MG63 (cell line): ENCODE results near the gene FNDC5. TPM values are rescaled to one million over a fixed set of nuclear protein-coding genes. Genes with fewer than 3 reads are reported as not detected.

Experiments used
- DNase-seq: peaks from one replicate; pipeline ENCODE4 v3.0.0-alpha.2; 2020
- H3K27me3 ChIP-seq: fragments of 250-450 bp; sonication (Bioruptor Pico); 2 replicates; pipeline ENCODE4 v1.5.1; 2020; ENCODE audit warnings: mild to moderate bottlenecking, moderate library complexity
- H3K36me3 ChIP-seq: fragments of 250-450 bp; sonication (Bioruptor Pico); 2 replicates; pipeline ENCODE4 v1.5.1; 2020; ENCODE audit warnings: mild to moderate bottlenecking, moderate library complexity
- H3K4me3 ChIP-seq: fragments of 250-450 bp; sonication (Bioruptor Pico); 2 replicates; pipeline ENCODE4 v1.5.1; 2020; ENCODE audit warnings: mild to moderate bottlenecking, moderate library complexity
- H3K9me3 ChIP-seq: fragments of 250-450 bp; sonication (Bioruptor Pico); 2 replicates; pipeline ENCODE4 v1.5.1; 2020; ENCODE audit warnings: mild to moderate bottlenecking, moderate library complexity
- total RNA-seq: library from RNA; depleted of rRNA; stranded (reverse); fragments of >200 nt; shearing (Covaris generic); gene quantifications from 2 replicates; pipeline ENCODE4 v1.2.3, GENCODE V29; 2014; ENCODE audit warnings: low replicate concordance

The FNDC5 gene
- total RNA-seq, 1 experiment from 2014 or later, result 0.23 TPM

DNA sequence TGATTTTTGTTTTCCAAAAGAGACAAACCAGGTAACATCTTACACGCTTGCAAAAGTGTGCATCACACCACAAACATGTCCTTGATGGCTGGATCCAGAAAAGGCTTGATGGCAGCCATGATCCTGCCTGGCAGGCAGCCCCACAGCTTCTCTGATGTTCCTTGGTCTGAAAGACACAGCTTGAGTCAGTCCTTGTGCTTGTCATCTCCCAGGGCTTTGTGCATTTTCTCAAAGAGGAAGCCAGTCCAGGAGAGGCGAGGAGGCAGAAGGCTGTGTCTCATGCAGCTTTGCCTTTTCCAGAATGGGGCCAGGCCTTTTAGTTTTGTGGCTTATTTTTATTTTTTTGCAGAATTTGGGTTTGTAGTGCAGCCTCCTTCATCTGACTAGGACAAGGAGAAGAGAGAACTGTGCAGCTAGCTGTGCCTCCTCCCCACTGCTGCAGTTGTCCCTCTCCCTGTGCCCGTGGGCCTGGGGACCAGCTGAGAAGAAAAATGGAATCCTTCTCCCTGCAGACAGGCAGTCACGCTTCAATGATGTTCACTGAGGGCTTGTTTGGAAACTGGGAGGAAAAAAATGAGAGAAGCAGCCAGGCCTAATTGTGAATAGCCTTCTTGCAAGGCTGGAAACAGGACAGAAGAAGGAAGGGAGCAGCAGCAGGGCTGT, 7.4 kb downstream of the FNDC5 start:
- no peak for DNase-seq
- H3K9me3 ChIP-seq, result no peaks in the 10 kb centered on the region
- H3K4me3 ChIP-seq, result no peak overlapping the region
- H3K36me3 ChIP-seq, result peaks cover 30% of the 10 kb centered on the region
- no peaks in the 10 kb centered on the region for H3K27me3 ChIP-seq

DNA sequence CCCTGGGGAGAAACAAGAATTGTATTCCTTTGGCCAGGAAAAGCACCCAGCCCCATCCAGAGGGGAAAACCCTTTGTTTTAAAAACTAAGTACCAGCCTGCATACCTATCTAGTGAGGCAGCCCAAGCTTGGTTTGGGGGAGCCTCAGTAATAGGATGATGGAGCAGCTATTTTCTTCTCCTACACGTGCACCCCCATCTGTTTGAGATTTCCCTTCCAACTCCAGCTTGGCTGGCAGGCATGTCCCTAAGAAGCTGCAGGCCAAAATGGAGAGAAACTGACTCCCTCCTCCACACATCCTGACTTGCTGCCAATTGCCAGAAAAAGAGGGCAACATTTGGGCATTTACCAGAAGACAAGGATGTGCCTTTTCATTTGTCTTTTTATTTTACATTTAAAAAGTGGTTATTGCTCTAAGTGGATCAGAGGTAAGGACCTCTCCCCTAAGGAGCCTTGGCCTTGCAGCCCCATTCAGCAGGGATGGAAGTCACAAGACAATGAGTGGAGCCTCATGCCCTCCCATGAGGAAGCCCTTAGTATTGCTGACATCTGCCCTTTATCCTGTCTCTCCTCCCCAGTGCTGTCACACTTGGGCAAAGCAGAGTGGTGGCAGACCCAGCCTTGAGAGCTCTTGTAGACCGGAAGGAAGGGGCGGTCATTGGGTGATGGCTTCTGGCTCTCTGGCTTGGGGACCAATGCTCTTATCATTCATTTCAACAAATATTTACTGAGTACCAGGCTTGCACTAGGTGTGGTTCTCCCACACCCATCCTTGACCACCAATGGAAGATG, 8.6 kb downstream of the FNDC5 start:
- H3K4me3 ChIP-seq, result no peak overlapping the region
- peaks cover 34% of the 10 kb centered on the region for H3K36me3 ChIP-seq
- H3K27me3 ChIP-seq, result no peaks in the 10 kb centered on the region
- DNase-seq, result peak; percentile 23
- no peaks in the 10 kb centered on the region for H3K9me3 ChIP-seq

DNA sequence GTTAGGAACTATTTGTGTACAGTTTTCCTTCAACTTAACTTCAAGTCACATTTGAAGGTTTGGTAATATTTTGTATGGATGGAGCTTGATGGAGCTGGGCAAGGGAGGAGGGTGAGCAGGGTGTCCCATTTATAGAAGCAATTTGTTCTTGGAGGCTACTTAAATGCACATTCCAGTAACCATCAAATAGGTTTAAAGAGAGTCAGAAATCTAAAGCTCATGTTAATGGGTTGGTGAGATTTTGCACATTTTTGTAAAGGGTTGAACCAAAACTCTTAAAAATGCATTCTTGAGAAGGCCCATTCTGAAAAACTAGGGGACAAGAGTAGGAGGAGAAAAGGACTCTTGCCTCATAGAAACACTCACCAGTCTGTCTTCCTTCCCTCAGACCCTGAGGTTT, 10.1 kb downstream of the FNDC5 start:
- H3K9me3 ChIP-seq, result no peaks in the 10 kb centered on the region
- no peak for DNase-seq
- H3K27me3 ChIP-seq, result no peaks in the 10 kb centered on the region
- H3K4me3 ChIP-seq, result no peak overlapping the region
- peaks cover 47% of the 10 kb centered on the region for H3K36me3 ChIP-seq

DNA sequence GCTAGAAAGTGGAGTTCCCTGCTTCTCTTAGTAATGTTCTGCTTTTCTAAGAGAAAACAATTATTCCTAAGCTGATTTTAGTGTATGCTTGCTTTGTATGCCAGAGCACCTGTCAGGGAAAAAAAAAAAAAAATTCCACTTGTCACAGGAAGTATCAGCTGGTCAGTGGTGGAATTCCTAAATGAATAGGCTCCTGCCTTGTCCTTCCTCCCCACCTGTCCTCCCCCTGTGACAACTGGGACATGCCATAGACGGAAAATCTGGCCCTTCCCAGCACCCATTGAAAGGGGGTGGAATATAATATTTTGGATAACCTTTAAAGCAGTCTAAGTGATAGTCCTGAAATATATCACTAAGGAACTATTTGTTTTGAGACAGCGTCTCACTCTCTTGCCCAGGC, 10.8 kb downstream of the FNDC5 start:
- Histone ChIP-seq H3K4me3 (no peak overlapping the region), H3K27me3 (no peaks in the 10 kb centered on the region), H3K36me3 (peaks cover 54% of the 10 kb centered on the region), H3K9me3 (no peaks in the 10 kb centered on the region)
- DNase-seq, result no peak

DNA sequence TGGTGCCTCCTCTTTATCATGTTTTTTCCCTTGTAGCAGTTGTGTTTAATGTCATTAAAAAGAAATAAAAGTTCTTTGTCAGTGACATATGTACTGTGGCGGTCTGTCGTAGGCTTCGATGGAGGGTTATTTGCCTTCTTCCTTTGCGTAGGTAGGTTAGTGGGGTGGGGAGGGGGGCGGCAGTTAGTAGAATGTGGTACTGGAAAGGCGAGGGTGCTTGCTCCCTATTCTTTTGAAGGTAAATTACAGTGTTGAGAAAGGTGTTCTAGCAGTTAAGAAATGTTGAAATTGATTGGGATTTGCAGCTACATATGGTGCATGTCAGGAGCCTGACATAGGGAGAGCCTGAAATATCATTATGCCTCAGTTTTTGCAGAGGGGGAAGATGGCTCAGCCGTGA, 11.9 kb downstream of the FNDC5 start:
- H3K36me3 ChIP-seq, result peaks cover 65% of the 10 kb centered on the region
- no peaks in the 10 kb centered on the region for H3K27me3 ChIP-seq
- no peak for DNase-seq
- no peaks in the 10 kb centered on the region for H3K9me3 ChIP-seq
- no peak overlapping the region for H3K4me3 ChIP-seq

DNA sequence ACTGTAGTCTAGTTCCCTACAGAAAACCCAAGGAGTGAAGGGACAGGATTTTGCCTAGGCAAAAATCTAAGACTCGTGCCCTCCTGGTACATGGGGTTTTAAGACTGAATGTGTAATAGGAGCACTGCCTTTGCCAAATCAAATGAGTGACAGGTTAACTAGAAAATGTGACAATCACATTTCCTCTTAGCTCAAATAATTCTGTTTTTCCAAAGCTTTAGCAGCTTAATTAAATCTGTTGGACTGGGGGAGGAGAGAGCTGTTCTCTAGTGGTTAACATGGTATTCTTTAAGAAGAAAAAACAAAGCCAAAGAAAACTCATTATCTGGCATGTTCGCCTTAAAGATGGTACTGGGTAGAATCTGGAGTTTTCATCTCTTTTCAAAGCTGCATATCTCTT, 12.6 kb downstream of the FNDC5 start:
- Histone ChIP-seq H3K36me3 (peaks cover 69% of the 10 kb centered on the region), H3K4me3 (no peak overlapping the region), H3K9me3 (no peaks in the 10 kb centered on the region), H3K27me3 (no peaks in the 10 kb centered on the region)
- DNase-seq, result no peak

DNA sequence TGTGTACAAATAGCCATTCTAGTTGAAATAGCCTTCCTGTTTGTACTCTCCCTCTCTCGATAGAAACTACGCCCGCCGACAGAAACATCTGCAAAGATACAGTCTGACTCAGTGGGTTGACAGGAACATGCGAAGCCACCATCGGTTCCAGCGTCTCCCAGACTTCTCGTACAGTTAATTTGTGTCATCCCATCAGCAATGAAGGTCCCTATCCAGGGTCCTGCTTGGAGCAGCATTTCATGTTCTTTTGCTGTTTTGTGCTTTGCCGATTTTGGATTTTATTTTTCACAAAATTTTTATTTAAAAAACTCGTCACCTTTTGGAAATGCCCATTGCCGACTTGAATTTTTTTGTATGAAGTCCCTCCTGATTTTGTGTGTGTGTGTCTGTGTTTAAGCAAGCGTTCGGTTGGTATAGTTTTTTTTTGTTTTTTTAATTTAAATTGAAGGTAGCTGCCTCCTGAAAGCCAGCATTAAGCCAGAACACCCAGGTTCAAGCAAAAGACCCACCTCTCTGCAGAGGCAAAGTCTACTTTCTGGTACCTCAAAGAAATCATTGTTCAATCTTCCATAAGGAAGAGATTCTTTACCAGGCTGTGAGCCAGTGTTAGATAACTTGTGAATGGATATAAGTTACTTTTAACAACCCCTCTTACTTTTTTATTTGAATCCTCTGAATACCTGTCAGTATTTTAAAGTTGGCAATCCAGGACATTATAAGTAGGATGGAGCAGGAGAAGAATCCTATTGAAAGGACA, 14.7 kb downstream of the FNDC5 start:
- H3K27me3 ChIP-seq, result no peaks in the 10 kb centered on the region
- no peak for DNase-seq
- peaks cover 59% of the 10 kb centered on the region for H3K36me3 ChIP-seq
- H3K4me3 ChIP-seq, result no peak overlapping the region
- no peaks in the 10 kb centered on the region for H3K9me3 ChIP-seq

DNA sequence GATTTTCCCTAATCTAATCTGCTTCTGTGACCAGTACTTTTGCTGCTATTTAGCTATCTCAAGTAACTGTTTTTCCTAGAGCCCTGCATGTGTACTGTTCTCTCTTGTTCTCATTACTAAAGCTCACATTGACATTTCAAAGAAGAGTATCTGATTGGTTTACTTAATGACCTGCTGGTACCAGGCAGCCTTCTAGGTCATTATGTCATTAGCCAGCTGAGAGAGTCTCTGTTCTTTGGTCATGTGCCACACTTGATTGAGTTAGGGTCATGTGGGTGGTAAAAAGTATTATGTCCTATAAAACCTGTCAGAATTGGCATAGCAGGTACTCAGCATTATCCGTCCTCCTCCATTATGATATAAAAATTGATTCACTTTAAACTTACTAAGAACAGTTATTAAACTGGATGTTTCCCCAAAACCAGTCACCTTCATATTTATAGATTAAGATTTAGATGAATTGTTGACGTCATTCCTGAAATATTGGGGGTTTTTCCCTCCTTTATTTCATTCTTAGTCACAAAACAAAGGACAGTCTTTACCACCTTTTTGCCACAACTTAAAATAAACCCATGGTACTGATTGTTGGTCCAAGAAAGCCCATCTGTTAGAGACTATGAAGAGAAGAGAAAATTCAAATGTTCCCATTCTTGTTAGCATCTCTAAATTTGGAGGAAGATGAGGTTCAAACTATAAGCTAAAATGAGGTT, 22.2 kb downstream of the FNDC5 start:
- DNase-seq, result no peak
- Histone ChIP-seq H3K4me3 (no peak overlapping the region), H3K36me3 (peaks cover 58% of the 10 kb centered on the region), H3K27me3 (no peaks in the 10 kb centered on the region), H3K9me3 (no peaks in the 10 kb centered on the region)

DNA sequence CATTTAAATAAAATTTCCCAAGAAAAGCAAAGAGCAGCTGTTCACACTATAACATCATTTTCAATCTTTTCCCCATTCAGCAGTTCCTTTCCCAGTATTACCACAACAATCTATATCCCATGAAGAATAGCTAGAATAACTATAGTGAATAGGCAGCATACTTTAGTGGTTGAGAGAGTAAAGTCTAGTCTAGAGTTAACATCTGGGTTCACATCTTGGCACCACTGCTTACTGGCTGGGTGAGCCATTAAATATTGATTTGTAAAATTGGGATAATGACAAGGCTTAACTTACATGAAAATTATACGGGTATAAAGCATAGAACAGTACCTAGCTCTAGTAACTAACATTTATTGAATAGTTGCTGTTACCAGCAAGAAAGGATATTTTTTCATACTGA, 38.8 kb downstream of the FNDC5 start:
- no peaks in the 10 kb centered on the region for H3K27me3 ChIP-seq
- DNase-seq, result no peak
- no peak overlapping the region for H3K4me3 ChIP-seq
- H3K36me3 ChIP-seq, result peaks cover 62% of the 10 kb centered on the region
- H3K9me3 ChIP-seq, result no peaks in the 10 kb centered on the region

DNA sequence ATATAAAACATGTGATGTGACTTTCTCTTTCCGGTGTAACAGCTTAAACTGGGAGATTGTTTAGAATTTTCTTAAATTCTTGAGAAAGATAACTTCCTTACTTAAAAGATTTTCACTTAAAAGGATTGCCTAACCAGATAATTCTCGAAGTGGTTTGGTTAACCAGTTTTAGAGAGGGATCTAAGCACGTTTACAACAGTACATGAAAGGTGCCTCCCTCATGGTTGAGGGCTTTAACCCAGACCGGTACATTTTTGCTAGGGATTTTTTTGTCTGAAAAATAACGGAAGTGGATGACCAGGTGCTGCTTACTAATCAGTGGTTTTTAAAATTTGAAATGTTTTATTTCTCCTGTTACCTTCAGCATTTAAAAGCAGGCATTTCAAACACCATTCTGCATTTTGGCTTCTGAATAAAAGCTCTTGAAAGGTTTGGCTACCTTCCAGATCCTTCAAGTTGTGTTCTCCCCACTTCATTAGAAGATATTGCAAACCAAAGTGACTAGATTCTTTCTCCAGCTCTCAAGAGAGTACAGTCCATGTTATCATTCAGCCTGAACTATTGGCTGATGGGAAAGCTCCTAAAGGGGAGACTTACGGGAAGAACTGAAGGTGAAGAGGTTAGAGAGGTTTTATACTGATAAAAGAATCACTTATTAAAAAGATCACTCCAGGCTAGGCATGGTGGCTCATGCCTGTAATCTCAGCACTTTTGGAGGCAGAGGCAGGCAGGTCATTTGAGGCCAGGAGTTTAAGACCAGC, 40.4 kb downstream of the FNDC5 start:
- Histone ChIP-seq H3K9me3 (no peaks in the 10 kb centered on the region), H3K4me3 (no peak overlapping the region), H3K36me3 (peaks cover 75% of the 10 kb centered on the region), H3K27me3 (no peaks in the 10 kb centered on the region)
- DNase-seq, result no peak

DNA sequence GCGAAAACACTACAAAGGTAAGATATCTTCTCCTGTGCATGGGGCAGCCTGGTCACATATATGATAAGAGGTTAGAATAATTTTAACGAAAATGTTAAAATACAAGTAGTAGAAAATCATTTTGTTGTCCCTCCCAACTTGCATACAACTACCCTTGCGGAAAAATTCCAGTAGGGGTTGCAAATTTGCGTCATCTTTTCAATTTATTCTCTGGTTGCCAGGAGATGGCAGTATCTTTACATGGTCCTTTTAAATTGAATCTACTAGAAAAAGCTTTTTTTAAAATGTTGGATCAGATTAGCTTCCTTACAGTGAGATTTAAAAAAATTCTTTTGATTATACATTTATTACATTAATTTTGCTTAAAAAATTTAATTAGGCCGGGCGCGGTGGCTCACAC, 42.4 kb downstream of the FNDC5 start:
- H3K9me3 ChIP-seq, result no peaks in the 10 kb centered on the region
- no peaks in the 10 kb centered on the region for H3K27me3 ChIP-seq
- no peak for DNase-seq
- H3K4me3 ChIP-seq, result no peak overlapping the region
- peaks cover 74% of the 10 kb centered on the region for H3K36me3 ChIP-seq

DNA sequence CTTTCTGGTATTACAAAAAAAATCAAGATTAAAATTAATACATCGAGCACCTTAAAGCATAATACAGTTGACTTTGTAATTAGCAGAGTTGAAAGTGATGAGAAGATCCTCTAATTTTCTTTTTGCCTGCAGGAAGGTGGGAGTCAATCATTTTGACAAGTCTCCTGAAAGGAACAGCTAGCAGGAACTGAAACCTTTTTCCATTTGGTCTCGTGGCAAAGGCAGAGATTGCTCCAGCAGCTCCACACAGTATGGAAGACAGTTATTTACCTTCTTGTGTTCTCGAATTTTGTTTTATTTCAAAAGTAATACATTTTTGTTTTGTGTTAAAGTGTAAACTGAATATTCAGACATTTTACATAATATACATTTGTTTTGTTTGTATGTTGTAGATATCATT, 45.5 kb downstream of the FNDC5 start:
- H3K9me3 ChIP-seq, result no peaks in the 10 kb centered on the region
- H3K36me3 ChIP-seq, result peaks cover 59% of the 10 kb centered on the region
- no peak overlapping the region for H3K4me3 ChIP-seq
- H3K27me3 ChIP-seq, result no peaks in the 10 kb centered on the region
- DNase-seq, result no peak

DNA sequence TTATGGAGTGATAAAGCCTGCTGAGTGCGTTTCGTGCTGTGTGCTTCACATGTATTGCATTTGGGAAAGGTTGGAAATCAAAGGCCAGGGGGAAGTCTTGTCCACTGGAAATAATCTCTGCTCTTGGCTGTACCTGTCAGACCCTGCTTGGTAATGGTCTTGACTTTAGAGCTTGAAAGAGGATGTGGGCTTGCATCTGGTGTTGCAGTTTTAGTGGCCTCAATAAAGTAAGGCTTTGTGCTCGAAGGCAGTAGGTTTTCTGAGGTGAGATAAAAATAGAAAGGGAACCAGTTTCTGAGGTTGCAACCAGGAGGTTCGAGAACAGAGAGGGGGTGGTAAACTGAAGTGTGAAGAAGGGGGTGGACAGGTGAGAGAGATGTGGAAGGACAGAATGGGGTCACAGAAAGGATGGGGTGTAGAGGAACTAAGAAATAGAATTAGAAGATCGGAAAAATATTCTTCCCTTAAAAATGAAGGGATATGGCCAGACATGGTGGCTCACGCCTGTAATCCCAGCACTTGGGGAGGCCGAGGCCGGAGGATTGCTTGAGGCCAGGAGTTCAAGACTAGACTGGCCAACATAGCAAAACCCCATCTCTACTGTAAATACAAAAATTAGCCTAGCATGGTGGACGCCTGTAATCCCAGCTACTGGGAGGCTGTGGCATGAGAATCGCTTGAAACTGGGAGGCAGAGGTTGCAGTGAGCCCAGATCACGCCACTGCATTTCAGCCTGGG, 51.7 kb downstream of the FNDC5 start:
- Histone ChIP-seq H3K36me3 (peaks cover 30% of the 10 kb centered on the region), H3K27me3 (no peaks in the 10 kb centered on the region), H3K4me3 (peak overlapping the region; percentile 89), H3K9me3 (no peaks in the 10 kb centered on the region)
- DNase-seq, result no peak

DNA sequence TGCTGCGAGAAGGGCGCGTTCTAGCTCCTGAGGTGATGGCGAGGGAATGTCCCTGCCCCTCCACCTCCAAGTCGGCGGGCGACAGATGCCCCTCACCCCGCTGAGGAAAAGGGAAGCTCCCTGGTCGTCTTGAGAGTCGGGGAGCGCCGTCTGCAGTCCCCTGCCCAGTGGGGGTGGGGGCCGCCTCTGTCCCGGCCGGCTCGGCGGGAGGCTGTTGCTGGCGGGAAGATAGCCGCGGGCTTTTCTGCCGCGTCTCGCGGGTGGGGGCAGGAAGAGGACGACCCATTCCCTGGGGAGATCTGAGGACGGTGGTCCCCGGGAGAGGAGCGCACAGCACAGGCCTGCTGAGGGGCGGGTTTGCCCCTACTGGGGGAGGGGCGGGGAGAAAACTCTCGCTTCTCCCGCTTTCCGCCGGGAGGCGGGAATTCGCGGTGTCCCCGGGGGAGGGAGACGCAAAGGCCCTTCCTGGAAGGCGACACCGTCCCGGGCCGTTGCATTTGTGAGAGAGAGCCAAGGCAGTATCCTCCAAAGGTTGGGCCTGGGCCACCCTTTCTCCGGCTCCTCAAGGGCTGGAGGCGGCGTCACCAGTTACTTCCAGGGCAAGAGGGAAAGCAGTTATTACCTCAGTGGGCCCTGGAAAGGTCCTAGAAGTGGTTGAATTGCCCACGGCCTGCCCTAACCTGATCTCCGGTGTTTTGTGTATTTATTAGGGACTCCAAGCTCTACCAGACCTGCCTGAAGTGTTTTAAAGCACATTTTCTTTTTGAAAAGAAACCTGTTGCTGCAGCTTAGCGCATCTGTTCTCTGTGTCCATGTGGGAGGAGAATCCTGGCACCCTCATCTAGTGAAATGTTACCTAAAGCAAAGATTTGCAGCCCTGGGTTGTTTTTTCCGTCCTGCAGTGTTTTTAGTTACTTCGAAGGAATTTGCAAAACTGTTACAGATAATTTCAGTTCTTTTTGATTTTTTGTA, 52.6 kb downstream of the FNDC5 start:
- Histone ChIP-seq H3K36me3 (peaks cover 35% of the 10 kb centered on the region), H3K4me3 (peak overlapping the region; percentile 89), H3K9me3 (no peaks in the 10 kb centered on the region), H3K27me3 (no peaks in the 10 kb centered on the region)
- peak; percentile 82 for DNase-seq
